HG03045 (cell line): ENCODE results near the gene ZHX3.
"Not testable (repeated sequence)": the region's sequence is repeated elsewhere in the genome, so short reads cannot be mapped to it uniquely, and the experiment has no call there.

Source experiments
- ATAC-seq: cut with Tn5 transposase; IDR thresholded peaks from one replicate; pipeline ENCODE4 v1.9.1; 2021; ENCODE audit warnings: mild to moderate bottlenecking, moderate library complexity; ENCODE audit not compliant: unreplicated experiment

ZHX3 gene

GRCh38 chr20:41261260-41261659 lies 56.3 kb downstream of the ZHX3 start:
- no peak for ATAC-seq

DNA sequence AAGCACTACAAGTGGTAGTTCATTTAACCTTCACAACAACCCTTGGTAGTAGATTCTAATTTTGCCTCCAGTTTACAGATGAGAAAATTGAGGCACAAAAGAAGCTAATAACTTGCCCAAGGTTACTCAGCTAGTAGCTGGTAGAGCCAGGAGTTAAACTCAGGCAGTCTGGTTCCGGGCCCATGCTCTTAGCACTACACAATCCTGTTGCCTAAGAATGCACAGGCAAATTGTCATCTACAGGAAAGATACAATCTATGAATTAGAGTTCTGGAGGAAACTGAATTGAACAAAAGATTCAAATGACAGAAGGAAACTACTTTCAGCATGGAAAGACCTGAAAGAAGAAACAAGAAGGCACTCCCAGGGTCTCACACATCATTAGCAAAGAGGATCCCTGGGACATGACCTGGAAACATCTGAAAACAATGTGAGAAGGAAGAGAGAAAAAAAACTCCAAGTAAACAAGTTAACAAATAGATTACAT lies 56.8 kb downstream of the ZHX3 start:
- ATAC-seq: no peak

DNA sequence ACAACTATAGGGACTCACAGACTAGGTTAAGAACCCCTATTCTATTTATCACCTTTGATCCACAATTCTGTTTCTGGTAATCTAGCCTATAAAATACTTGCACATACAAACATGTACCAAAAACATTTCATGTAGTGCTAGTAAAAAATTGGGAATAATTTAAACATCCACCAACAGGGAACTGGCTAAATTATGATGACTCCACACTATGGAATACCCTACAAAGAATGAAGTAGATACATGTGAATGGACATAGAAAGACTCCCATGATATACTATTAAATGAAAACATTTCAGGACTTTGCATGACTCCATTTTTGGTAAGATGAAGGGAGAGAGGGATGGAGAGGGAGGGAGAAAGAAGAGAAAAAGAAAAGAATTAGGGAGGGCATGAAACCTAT lies 58.2 kb downstream of the ZHX3 start:
- ATAC-seq: no peak

GRCh38 chr20:41258474-41258873 lies 59.1 kb downstream of the ZHX3 start:
- no peak for ATAC-seq

- ATAC-seq: no peak
Observed at GRCh38 chr20:41256516-41256915, 61.0 kb downstream of the ZHX3 start.

DNA sequence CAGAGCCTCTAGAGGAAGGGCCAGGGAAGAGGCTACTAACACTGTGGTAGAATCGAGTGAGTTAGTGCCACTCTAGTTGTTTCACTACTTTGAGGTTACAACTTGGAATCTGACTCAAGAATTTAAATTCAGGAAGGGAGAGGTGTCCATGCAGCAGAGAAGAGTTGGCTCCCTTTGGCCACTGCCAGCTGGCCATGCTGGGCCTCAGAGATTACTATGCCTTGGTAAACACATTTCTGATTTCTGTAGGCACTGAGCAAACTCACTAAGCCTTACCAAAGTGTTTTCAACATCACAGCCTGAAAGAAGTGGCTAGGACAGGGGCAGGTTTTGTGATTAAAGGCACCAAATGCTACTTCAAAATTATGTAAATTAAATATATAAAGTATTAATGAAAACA lies 61.9 kb downstream of the ZHX3 start:
- no peak for ATAC-seq

DNA sequence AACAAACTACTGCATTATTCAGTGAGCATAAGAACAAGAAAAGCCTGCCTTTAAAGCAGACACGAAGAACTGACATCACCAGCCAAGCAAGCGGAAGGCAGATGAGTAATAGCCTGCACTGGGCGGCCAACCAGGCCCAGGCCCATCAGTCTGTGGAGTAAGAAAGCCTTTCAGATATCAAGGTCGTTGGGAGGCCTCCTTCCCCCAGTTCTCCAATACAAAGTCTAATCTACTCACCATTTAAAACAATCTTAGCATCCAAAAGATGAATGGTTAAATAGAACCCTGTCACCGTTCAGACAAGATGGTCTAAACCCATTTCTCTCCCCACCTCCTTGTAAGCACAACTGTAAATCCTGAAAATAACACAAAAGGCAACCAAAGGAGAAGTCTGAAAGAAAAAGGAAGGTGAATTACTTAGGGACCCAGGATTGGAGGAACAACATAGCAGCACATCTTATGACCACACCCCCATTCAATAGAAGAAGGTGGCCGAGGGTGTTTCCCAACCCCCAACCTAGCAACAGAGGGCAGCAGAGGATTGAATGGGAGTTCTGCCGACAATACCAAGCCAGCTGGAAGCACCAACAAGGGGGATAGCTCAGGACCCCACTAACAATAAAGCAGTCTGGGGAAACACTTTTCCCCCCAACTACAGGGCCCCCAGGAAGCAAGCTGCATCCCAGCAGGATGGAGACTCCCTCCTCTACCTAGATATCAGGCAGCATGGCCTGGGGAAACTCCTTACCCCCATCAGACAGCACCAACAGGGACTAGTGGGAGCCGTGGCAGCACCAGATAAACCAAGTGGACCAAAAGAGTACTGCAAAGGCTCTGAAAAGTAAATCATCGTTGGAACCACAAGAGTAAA lies 67.9 kb downstream of the ZHX3 start:
- ATAC-seq: no peak

- no peak for ATAC-seq
Observed at GRCh38 chr20:41248368-41249024, 69.0 kb downstream of the ZHX3 start.

- no peak for ATAC-seq
Observed at GRCh38 chr20:41247523-41248367, 69.8 kb downstream of the ZHX3 start.

DNA sequence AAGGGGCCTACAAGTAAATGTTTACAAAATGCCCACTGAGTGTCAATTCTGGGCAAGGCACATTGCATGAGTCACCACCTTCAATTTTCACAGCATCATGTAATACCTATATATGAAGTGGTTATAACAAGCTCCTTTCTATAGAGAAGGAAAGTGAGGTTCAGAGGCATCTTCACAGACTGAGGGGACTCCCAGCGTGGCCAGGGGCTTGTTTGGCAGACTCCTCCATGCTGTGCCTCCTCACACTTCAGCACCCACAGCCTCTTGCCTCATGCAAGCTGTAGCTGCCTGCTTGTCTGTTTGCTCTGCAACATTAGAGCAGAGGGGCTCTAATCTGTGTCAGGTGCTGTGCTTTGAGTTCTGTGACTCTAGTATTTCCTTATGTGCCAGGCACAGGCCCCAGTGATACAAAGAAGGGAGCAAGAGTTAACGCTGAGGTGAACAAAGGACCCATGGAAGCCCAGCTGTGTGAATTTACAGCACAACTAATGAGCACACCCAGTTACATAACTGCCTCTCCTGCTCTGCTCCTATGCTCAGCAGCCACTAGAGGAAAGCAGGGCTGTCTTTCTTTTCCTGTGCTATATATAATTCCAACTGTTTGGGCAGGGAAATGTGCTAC lies 72.3 kb downstream of the ZHX3 start:
- no peak for ATAC-seq

GRCh38 chr20:41242807-41243206 lies 74.7 kb downstream of the ZHX3 start:
- no peak for ATAC-seq

- ATAC-seq: no peak
Observed at GRCh38 chr20:41242352-41242751, 75.2 kb downstream of the ZHX3 start.

GRCh38 chr20:41237233-41237632 lies 80.3 kb downstream of the ZHX3 start:
- not testable (repeated sequence) for ATAC-seq

GRCh38 chr20:41236818-41237217 lies 80.7 kb downstream of the ZHX3 start:
- not testable (repeated sequence) for ATAC-seq

DNA sequence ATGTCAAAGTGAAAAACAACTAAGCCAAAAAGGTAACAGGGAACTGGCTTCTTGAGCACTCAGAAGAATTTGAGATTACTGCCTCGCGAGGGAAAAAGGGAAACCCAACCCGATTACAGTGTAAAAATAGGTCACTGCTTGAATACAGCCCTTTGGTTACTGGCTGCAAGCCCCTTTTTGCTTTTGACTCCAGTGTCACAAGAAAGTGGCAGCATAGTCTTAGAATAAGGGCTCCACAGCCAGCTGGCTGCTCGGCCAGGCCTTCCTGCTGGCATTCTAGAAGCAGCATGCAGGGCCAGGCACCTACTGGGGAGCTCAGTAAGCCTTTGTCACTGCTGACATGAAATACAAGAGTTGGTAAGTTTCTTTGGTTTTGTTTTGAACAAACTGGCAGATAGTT lies 83.0 kb downstream of the ZHX3 start:
- ATAC-seq: no peak

- ATAC-seq: no peak
Observed at GRCh38 chr20:41234041-41234440, 83.5 kb downstream of the ZHX3 start.

DNA sequence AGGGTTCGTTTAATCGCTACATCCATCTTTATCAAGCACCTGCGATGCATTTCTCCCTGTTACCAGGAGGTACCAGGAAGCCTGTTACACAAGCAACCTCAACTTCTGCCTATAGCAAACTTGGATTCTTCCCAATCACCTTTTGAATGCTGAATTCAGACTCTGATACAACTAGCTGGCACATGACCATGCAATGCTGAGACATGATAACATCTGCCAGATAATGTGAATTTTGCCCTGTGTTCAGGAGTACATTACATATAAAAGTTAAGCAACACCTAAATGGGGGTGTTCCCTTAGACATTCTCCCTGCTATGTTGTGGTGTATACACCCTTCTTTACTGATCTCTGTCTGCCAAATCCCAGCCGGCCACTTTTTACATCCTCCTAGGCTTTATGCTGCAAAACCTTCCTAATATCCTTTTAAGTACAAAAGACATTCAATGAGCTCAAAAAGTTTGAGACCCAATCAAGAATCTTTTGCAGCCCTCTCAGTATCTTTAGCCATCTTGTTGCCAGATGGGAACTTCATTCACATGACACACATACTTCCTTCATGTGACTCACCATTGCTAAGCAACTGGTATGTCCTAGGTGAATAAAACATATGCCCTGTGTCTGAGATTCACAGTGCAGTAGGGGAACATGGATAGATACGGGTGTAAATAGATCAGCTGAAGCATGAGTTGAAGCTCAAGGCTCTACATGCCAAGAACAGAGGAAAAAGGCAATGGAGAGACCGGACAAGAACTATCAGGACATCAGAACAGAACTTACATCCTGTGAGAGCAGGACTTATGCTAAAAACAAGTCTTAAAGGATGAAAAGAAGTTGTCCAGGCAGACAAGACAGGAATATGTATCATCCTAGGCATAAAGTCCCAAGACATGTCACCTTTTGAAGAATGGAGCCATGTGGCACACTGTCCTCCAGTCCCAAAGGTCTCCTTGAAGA lies 84.3 kb downstream of the ZHX3 start:
- no peak for ATAC-seq

DNA sequence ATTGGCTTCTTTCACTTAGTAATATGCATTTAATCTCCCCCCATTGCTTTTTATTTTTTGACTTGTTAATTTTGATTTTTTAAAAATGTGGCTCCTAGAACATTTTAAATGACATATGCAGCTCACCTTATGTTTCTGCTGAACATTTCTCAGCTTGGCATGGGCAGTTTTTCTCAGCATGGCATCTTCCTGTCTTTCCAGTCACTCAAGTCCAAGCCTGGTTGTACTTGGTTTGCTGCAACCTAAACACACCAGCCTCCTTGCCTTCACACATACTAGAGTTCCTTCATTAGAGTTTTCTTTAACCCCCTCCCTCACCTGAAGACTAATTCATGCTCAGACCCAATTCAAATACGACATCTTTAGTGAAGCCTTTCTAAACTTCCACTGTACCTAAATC lies 86.4 kb downstream of the ZHX3 start:
- ATAC-seq: no peak

- ATAC-seq: no peak
Observed at GRCh38 chr20:41230136-41230535, 87.4 kb downstream of the ZHX3 start.

- no peak for ATAC-seq
Observed at GRCh38 chr20:41229259-41229658, 88.3 kb downstream of the ZHX3 start.
